Stimulated activated CD8-positive, alpha-beta memory T cell treated with anti-CD3 and anti-CD28 coated beads, Interleukin-15, amount 100 ng/mL, for 1 hour (primary cell): ENCODE results near the gene SDK2.
A peak's percentile ranks its signal among the peaks of the same experiment; 100 is the strongest.
"Not testable (repeated sequence)": the region's sequence is repeated elsewhere in the genome, so short reads cannot be mapped to it uniquely, and the experiment has no call there.

Experiments
- DNase-seq: peaks from one replicate; pipeline ENCODE4 v3.0.0-alpha.2; 2020; ENCODE audit warnings: low read depth

Gene SDK2

DNA sequence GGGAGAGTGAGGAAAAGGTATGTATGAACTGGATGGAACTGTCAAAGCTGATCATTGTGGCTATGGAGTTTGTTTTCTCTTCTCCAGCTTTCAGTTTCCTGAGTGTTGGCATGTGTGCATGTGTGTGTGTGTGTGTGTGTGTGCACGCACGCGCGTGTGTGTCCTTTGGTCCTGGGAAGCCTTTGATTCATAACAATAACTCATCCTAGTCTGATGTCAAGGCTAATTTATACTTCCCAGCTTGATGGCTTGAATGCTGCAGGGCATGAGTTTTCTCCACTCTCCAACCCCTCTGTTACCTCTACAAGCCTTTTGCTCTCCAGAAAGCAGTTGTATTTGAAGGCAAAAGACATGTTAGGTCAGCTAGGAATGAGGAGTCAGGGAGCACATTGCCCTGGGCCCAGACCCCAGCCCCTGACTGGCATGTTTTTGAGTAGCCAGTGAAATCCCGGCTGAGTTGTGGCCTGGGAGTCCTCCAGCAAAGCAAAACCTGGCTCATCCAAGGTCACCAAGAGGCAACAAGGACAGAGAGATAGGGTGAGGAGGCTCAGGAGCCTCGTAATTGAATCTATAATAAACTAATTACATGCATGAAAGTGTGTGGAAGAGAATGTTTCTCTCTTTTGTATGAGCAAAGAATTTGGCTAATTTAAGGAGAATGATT lies 323.5 kb downstream of the SDK2 start:
- DNase-seq: no peak

GRCh38 chr17:73319766-73320165 lies 324.5 kb downstream of the SDK2 start:
- DNase-seq: no peak

DNA sequence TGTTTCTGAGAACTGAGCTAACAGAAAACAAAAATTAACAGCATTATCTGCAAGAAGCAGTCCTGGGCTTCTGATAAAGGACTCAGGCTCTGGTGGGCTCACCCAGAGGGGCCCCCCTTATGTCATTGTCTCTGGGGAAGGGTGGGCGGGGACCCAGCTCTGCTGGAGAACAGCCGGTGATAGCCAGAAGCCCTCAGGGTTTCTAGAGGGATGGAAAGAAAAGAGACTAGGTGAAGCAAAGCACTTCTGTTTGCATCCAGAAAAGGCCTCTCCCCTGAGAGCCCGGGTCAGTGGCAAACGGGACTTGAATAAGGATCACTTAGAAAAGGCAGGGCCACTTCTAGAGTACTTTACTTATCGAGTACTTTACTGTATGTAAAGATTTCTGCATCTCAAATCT lies 325.4 kb downstream of the SDK2 start:
- DNase-seq: no peak

- no peak for DNase-seq
Observed at GRCh38 chr17:73318427-73318813, 325.8 kb downstream of the SDK2 start.

DNA sequence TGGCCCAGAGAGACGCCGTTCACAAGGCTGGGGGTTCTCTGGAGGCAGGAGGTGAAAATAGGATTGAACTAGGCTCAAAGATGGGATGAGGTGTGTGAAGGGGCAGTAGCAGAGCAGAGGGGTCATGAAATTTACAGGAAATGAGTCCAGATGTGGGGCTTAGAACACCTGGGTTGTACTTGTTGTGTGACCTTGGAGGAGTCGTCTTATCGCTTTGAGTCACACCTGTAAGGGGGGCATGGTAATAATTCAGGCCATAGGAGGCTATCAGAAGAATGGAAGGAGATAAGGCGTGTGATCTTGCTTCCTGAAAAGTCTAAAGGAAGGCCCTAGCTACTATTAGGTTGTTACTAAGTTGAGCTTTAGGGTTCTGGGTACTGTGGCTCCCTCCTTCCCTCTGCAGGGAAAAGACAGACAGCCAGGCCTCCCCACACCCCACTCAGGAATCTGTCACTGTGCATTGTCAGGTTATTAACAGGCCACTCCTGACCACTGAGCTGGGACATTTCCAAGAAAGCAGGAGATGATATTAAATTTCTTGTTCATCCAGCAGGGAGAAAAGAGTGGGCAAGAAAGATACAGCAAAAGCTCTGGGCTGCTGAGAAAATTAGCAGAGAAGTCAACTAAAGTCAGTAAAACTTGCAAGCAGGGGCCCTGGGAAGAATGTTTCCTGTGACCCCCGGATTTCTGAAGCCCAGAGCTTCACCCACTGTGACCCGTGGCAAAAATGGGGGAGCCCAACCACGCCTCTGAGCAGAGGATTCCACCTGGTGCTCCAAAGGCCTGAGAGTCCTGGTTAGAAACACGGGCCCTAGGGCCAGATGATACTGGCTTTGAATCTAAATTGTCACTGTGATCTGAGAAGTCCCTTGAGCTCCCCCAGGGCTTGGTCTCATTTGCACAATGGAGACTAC lies 326.5 kb downstream of the SDK2 start:
- DNase-seq: no peak

DNA sequence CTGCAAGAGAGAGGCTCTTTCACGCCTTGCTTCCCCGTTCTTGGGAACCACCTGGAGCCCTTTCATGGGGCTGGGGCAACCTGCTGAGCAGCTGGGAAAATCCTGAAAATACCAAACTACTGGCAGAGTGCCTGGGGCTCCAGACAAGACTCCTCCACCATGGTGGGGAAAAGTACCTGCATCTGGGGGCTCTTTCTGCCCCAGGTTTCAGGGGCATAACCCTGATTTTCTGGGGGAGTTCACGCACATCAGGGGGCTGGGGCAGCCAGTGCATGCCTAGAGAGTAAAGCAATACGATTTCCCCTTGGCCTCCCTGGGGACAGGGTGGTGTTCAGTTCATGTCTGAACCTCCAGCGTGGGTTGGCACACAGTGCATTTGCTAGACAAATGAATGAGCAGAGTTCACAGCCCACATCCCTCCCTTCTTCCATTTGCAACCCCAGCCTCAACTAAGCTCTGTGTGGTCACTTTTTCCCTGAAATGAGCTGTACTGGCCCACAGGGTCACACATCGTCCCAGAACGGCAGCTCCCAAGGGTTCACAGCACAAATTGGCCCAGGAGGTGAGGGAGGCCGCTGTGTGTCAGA lies 327.2 kb downstream of the SDK2 start:
- DNase-seq: no peak

DNA sequence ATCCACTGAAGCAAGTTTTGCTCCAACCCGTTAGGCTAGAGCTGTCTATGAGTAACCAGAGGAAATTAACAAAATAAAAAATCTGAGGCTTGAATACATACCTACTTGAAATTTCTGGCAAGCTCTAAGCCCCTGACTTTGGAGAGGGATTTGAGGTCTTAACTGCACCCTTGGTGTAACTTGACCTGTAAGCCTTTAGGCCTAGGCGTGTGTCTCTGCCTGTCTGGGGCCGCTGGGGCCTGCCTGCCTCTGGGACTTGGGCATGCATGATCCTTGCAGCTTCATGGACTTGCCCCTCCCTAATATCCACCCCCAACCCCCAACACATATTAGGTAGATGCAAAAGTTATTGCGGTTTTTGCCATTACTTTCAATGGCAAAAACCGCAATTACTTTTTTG lies 328.8 kb downstream of the SDK2 start:
- DNase-seq: no peak

DNA sequence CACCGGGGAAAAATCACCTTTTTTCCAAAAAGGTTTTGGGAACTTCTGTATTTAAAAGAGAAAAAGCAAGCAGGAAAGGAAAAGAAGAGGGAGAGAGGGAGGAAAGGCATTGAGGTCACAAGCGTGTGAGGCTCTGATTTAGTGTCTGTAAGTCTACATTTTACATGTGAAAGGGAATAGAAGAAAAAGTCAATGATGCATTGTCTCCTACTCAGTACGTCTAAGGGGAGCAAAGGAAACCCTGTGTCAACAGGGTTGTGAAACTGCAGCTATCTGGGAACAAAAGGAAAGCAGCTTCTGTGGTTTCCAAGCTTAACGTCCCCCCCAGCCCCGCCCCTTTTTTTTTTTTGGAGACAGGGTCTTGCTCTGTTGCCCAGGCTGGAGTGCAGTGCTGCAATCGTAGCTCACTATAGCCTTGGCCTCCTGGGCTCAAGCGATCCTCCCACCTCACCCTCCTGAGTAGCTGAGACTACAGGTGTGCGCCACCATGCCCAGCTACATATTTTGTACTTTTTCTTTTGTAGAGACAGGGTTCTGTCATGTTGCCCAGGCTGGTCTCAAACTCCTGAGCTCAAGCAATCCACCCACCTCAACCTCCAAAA lies 330.6 kb downstream of the SDK2 start:
- no peak for DNase-seq

GRCh38 chr17:73312887-73313286 lies 331.4 kb downstream of the SDK2 start:
- not testable (repeated sequence) for DNase-seq

DNA sequence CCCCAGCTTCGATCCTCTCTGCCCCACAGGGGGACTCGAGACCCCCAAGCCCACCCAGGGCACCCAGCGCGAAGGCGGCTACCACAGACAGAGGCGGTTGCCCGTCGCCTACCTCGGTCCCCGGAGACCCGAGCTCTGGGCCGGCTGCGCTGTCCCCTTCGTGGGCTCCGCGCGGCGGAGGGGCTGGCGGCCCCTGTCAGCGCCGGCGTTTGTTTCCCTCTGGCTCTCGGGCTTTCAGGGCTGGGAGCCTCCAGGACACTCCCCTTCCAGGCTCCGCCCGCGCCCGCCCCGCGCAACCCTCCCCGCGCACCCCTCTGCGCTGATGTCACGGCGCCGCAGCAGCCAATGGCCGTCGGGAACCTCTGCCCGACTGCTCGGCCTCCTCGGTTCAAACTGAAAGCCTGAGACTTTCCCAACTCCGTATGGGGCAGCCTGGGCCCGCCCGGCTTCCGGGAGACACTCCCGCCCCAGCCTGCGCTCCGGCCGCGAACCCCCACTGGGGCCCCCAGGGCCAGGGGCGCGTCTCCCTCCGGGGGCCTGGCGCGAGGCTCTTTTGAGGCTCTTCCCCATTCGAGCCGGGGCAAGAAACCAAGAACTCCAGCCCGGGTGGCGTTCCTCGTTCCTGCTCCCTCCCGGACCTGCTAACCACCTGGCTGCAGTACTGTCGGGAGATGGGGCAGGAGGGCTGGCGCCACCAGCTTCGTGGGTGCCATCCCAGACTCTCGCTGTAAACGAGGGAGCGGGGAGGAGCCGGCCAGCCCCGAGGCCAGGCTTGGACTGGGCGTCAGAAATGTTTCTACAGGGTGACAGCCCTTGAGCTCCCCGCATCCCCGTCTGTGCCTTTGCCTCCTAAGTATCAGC lies 332.2 kb downstream of the SDK2 start, which contains the start of gene CDC42EP4:
TSS of gene CDC42EP4 (minus strand) at position 221 of the 861 bp plus-strand sequence. CDS start 25,501 bp downstream, outside the sequence.
- peak; percentile 63 for DNase-seq

- no peak for DNase-seq
Observed at GRCh38 chr17:73311428-73311780, 332.8 kb downstream of the SDK2 start.

GRCh38 chr17:73309727-73310596 lies 334.3 kb downstream of the SDK2 start:
- DNase-seq: no peak

GRCh38 chr17:73308959-73309358 lies 335.3 kb downstream of the SDK2 start:
- DNase-seq: not testable (repeated sequence)

DNA sequence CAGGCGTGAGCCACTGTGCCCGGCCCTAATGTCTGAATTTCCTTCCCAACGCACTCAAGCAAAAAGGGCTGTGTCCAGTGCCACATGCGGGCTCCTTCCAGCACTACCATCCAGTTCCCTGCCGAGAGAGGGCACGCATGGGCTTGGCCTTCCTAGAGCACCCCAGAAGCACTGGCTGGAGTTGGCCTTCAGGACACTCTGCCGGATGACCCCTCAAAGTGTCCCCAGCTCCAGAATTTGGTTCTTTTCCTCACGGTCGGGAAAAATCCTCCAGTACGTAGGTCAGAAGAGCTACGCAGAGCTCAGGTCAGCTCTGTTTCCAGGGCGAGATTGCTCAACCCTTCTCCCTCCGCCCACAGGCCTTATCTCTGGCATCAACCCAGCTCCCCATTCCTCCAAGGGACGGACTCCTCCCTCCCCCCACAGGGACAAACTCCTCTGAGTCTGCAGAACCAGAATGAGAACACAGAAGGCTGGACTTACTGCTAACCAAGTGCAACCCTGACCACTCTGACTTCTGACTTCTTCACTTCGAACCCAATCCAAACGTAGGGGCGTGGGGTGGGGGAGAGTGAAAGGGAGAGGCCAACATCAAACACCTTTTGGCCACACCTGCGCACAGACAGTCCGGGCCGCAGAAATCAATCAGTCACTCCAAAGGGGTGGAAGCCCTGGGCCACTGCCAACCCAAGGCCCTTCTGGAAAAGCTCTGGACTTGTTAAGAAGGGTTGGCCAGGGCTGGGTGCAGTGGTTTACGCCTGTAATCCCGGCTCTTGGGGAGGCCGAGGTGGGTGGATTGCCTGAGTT lies 336.0 kb downstream of the SDK2 start:
- DNase-seq: no peak

DNA sequence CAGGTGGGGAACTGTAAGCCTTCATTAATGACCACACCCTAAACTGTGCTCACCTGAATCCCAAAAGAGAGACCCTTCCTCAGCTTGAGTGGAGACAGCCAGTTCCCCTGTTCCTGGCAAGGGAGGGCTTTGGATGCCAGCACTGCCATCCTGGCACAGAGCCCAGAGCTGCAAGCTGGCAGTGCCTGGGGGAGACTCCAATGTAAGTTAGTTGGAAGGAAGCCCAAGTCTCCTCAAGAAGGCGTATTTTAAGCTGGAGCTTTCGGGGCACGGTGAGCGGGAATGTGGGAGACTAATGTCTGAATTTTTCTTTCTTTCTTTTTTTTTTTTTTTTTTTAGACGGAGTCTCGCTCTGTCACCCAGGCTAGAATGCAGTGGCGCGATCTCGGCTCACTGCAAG lies 337.1 kb downstream of the SDK2 start:
- no peak for DNase-seq

DNA sequence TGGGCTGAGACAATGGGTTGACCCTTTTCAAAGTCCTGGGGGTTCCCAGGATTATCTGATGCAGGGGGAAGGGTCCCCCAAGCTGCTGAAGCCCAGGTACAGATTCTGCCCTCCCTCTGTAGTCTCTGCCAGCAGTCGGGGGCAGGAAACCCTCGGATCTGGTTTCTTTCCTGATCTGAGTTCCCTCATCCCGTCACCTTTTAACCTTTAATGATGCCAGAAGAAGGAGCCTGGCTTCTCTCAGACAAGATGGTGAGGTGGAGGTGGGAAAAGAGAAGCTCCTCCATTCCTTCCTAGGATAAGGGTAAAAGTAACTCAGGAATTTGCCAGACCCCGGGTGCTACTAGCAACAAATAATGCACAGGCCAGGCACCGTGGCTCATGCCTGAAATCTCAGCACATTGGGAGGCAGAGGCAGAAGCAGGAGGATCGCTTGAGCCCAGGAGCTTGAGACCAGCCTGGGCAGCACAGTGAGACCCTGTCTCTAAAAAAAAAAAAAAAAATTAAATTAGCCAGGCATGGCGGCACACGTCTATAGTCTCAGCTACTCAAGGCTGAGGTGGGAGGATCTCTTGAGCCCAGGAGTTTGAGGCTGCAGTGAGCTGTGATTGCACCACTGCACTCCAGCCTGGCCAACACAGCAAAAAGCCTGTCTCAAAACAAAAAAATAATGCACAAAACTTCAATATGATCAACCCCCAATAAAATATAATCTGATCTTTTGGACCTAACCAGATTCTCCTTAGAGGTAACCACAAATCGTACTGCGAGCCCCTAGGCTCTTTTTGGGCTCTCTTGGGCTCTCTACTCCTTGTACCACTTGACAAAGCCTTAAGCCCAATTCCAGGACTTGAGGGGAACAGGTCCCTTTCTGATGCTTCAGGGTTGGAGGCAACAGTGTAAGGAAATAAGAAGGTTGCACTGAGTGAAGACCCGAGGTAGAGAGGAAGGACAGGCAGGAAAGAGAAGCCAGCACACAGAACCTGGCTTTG lies 338.1 kb downstream of the SDK2 start:
- DNase-seq: no peak

DNA sequence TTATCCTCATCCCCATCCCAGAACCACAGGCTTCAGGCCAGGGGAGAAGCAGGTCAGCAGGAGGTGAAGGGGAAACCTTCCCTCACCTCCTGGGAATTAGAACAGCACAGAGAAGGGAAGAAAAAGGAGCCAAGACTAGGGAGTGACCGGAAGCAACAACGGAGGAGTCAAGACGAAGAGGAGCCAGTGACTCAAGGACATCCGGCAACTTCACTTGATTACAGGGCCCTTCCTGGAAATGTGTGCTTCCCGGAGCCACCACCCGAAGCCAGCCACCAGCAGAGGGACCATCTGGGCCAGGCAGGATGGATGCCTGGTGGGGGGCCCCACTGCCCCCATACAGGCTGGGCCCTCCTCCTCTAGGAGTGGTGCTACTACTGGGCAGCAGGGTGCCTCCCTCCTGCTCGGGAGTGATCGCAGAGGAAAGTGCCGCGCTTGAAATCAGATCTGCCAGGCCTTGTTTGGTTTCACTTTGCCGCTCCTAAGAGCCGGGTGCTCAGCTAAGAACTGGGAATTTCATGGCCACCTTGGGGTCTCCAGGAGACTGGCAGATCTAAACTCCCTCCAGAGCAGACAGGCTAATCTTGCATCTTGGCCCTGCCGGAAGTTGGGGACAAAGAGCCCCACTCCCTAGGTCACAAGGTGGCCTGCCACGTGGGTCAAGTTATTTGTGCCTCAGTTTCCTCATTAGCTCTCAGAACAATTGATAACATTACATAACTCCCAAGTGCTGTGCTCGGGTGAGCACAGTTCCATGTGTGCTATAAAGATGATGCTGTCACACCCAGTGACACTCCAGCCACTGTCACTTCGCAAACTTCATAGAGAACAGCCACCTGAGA lies 339.1 kb downstream of the SDK2 start:
- no peak for DNase-seq

GRCh38 chr17:73304438-73304837 lies 339.8 kb downstream of the SDK2 start:
- DNase-seq: no peak
